ENCODE measurements around the gene SEC61A2.
"Not testable (repeated sequence)": the region's sequence is repeated elsewhere in the genome, so short reads cannot be mapped to it uniquely, and the experiment has no call there.

The SEC61A2 gene

GRCh38 chr10:12129222-12130111, at the start of gene SEC61A2:
Gene SEC61A2 (plus strand): TSS chr10:12129677. CDS start chr10:12129788, 111 bp downstream.
- peak; percentile 96 for DNase-seq (ENCODE audit: low read depth in 2 of 2)

- no peak for DNase-seq (ENCODE audit: low read depth in 2 of 2)
Measured at GRCh38 chr10:12081470-12081869, 48.0 kb upstream of the SEC61A2 start.

- DNase-seq (ENCODE audit: low read depth in 2 of 2), result no peak
Measured at GRCh38 chr10:12081879-12082557, 47.5 kb upstream of the SEC61A2 start.

GRCh38 chr10:12088919-12089318, 40.6 kb upstream of the SEC61A2 start:
- DNase-seq (ENCODE audit: low read depth in 2 of 2), result no peak

GRCh38 chr10:12091421-12091820, 38.1 kb upstream of the SEC61A2 start:
- no peak for DNase-seq (ENCODE audit: low read depth in 2 of 2)

- not testable (repeated sequence) for DNase-seq (ENCODE audit: low read depth in 2 of 2)
Measured at GRCh38 chr10:12097361-12097760, 32.1 kb upstream of the SEC61A2 start.

- DNase-seq (ENCODE audit: low read depth in 2 of 2), result no peak
Measured at GRCh38 chr10:12097791-12098190, 31.7 kb upstream of the SEC61A2 start.

GRCh38 chr10:12098966-12099365, 30.5 kb upstream of the SEC61A2 start:
- no peak for DNase-seq (ENCODE audit: low read depth in 2 of 2)

GRCh38 chr10:12103802-12104201, 25.7 kb upstream of the SEC61A2 start:
- no peak for DNase-seq (ENCODE audit: low read depth in 2 of 2)

- DNase-seq (ENCODE audit: low read depth in 2 of 2), result no peak
Measured at GRCh38 chr10:12107781-12108180, 21.7 kb upstream of the SEC61A2 start.

GRCh38 chr10:12109286-12109685, 20.2 kb upstream of the SEC61A2 start:
- no peak for DNase-seq (ENCODE audit: low read depth in 2 of 2)

- DNase-seq (ENCODE audit: low read depth in 2 of 2), result no peak
Measured at GRCh38 chr10:12111528-12111927, 17.9 kb upstream of the SEC61A2 start.

- DNase-seq (ENCODE audit: low read depth in 2 of 2), result no peak
Measured at GRCh38 chr10:12113627-12114026, 15.8 kb upstream of the SEC61A2 start.

- DNase-seq (ENCODE audit: low read depth in 2 of 2), result no peak
Measured at GRCh38 chr10:12121673-12122072, 7.8 kb upstream of the SEC61A2 start.

GRCh38 chr10:12130237-12130872, 878 bp downstream of the SEC61A2 start:
- peak in 1 of 2 experiments; percentile 15 for DNase-seq (ENCODE audit: low read depth in 2 of 2)

- no peak for DNase-seq (ENCODE audit: low read depth in 2 of 2)
Measured at GRCh38 chr10:12135631-12136030, 6.2 kb downstream of the SEC61A2 start.

GRCh38 chr10:12140038-12140437, 10.6 kb downstream of the SEC61A2 start:
- DNase-seq (ENCODE audit: low read depth in 2 of 2), result no peak

- no peak for DNase-seq (ENCODE audit: low read depth in 2 of 2)
Measured at GRCh38 chr10:12144538-12144937, 15.1 kb downstream of the SEC61A2 start.

GRCh38 chr10:12150163-12150562, 20.7 kb downstream of the SEC61A2 start:
- DNase-seq (ENCODE audit: low read depth in 2 of 2), result no peak

GRCh38 chr10:12154516-12154915, 25.0 kb downstream of the SEC61A2 start:
- no peak for DNase-seq (ENCODE audit: low read depth in 2 of 2)

- no peak for DNase-seq (ENCODE audit: low read depth in 2 of 2)
Measured at GRCh38 chr10:12156367-12157123, 27.1 kb downstream of the SEC61A2 start.

GRCh38 chr10:12158111-12158510, 28.6 kb downstream of the SEC61A2 start:
- no peak for DNase-seq (ENCODE audit: low read depth in 2 of 2)

Data from stimulated activated CD4-positive, alpha-beta T cell treated with anti-CD3 and anti-CD28 coated beads, Interleukin-12 subunit alpha, Interleukin-12 subunit beta, amount 100 ng/mL, for 24 hours (primary cell).